ENCODE data around the gene LRRFIP2. TPM values are rescaled to one million over a fixed set of nuclear protein-coding genes. Genes with fewer than 3 reads are reported as not detected.

Gene LRRFIP2
- total RNA-seq, 2 donors from 2014 or later = 32.6 to 34.6 TPM

DNA sequence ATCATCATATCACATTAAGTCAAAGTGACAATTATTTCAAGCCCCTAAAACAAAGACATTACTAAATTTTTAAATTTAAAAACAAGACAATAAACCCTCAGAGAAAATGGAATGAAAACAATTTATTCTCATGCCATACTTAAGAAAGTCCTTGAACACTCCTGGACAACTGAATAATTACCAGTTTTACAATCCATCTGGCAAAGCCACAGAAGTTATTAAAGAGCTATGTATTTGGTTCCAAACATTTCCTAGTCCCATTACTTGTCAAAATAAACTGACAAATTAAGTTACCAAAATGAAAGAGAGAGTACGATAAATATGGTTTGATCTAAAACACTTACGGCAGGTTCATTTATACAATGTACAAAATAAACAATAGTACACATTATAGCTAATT, 63.2 kb downstream of the LRRFIP2 start:
- TF ChIP-seq, protein P1, sequence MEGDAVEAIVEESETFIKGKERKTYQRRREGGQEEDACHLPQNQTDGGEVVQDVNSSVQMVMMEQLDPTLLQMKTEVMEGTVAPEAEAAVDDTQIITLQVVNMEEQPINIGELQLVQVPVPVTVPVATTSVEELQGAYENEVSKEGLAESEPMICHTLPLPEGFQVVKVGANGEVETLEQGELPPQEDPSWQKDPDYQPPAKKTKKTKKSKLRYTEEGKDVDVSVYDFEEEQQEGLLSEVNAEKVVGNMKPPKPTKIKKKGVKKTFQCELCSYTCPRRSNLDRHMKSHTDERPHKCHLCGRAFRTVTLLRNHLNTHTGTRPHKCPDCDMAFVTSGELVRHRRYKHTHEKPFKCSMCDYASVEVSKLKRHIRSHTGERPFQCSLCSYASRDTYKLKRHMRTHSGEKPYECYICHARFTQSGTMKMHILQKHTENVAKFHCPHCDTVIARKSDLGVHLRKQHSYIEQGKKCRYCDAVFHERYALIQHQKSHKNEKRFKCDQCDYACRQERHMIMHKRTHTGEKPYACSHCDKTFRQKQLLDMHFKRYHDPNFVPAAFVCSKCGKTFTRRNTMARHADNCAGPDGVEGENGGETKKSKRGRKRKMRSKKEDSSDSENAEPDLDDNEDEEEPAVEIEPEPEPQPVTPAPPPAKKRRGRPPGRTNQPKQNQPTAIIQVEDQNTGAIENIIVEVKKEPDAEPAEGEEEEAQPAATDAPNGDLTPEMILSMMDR (conservative IDR thresholded peaks at IDR 0.05) = no peak
- H3K36me3 ChIP-seq (ENCODE audit: control insufficient read depth, insufficient read depth, low read length) = peaks cover 4% of the 10 kb centered on the region
- Mint-ChIP-seq H3K27me3 (ENCODE audit: insufficient read depth) (no peaks in the 10 kb centered on the region), H3K9me3 (no peaks in the 10 kb centered on the region), H3K4me3 (no peak overlapping the region), H3K27ac (no peak overlapping the region), H3K4me1 (no peaks in the 10 kb centered on the region), H3K36me3 (ENCODE audit: low read depth) (peaks cover 6% of the 10 kb centered on the region)
- no CpG with 5 or more reads among the region's 2 CpGs for WGBS, 2 experiments (ENCODE audit: insufficient coverage in 1 of 2, insufficient read length in 1 of 2)
- H3K9ac ChIP-seq (ENCODE audit: extremely low read depth, low read length, poor library complexity, severe bottlenecking) = no peak overlapping the region
- no peak for DNase-seq
- H3K27ac ChIP-seq (ENCODE audit: low read depth, low read length) = no peak overlapping the region
- H3K9me3 ChIP-seq (ENCODE audit: control insufficient read depth, low read length) = no peaks in the 10 kb centered on the region
- H3K4me3 ChIP-seq (ENCODE audit: low read length) = no peak overlapping the region
- H3K4me1 ChIP-seq (ENCODE audit: control insufficient read depth, insufficient read depth, low read length) = no peaks in the 10 kb centered on the region
- no peaks in the 10 kb centered on the region for H3K27me3 ChIP-seq (ENCODE audit: control insufficient read depth, insufficient read depth, low read length, poor library complexity, severe bottlenecking)

DNA sequence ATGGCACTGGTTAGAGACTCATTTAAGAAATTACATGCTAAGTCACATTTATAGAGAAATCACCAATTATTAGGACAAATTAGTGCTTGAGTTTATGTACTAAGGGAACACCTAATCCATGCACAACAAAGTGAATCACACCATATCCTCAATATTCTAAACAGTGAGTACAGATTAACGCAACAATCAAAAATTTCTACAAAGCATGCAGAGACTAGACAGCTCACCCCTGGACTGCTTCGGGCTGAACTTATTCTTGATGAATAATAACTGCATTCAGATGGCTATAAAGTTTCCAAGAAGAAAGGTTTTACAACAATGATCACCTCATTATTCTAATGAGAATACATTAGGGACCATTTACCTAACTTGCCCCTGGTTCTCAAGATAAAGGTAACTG, 66.5 kb downstream of the LRRFIP2 start:
- H3K27me3 ChIP-seq (ENCODE audit: control insufficient read depth, insufficient read depth, low read length, poor library complexity, severe bottlenecking) = no peaks in the 10 kb centered on the region
- H3K27ac Mint-ChIP-seq = no peak overlapping the region
- no peak overlapping the region for H3K4me3 Mint-ChIP-seq
- no peaks in the 10 kb centered on the region for H3K27me3 Mint-ChIP-seq (ENCODE audit: insufficient read depth)
- TF ChIP-seq, protein P1 (conservative IDR thresholded peaks at IDR 0.05) = no peak
- H3K36me3 ChIP-seq (ENCODE audit: control insufficient read depth, insufficient read depth, low read length) = no peaks in the 10 kb centered on the region
- peaks cover 3% of the 10 kb centered on the region for H3K36me3 Mint-ChIP-seq (ENCODE audit: low read depth)
- WGBS, 2 experiments (ENCODE audit: insufficient coverage in 1 of 2, insufficient read length in 1 of 2) = 90 to 100% methylated on average over 1 to 2 of the region's 2 CpGs
- H3K4me1 ChIP-seq (ENCODE audit: control insufficient read depth, insufficient read depth, low read length) = no peaks in the 10 kb centered on the region
- no peaks in the 10 kb centered on the region for H3K9me3 ChIP-seq (ENCODE audit: control insufficient read depth, low read length)
- no peak overlapping the region for H3K27ac ChIP-seq (ENCODE audit: low read depth, low read length)
- no peak overlapping the region for H3K4me3 ChIP-seq (ENCODE audit: low read length)
- no peaks in the 10 kb centered on the region for H3K9me3 Mint-ChIP-seq
- peaks cover 4% of the 10 kb centered on the region for H3K4me1 Mint-ChIP-seq
- DNase-seq = no peak
- no peak overlapping the region for H3K9ac ChIP-seq (ENCODE audit: extremely low read depth, low read length, poor library complexity, severe bottlenecking)

- no peaks in the 10 kb centered on the region for H3K4me1 ChIP-seq (ENCODE audit: control insufficient read depth, insufficient read depth, low read length)
These were observed 71.1 kb downstream of the LRRFIP2 start for GRCh38 chr3:37103103-37103808.

More at GRCh38 chr3:37103103-37103808, 71.1 kb downstream of the LRRFIP2 start:
- no peaks in the 10 kb centered on the region for H3K9me3 ChIP-seq (ENCODE audit: control insufficient read depth, low read length)
- DNase-seq = no peak
- Mint-ChIP-seq H3K36me3 (ENCODE audit: low read depth) (peaks cover 3% of the 10 kb centered on the region), H3K9me3 (no peaks in the 10 kb centered on the region), H3K27me3 (ENCODE audit: insufficient read depth) (no peaks in the 10 kb centered on the region), H3K4me3 (no peak overlapping the region), H3K4me1 (peaks cover 4% of the 10 kb centered on the region), H3K27ac (peak overlapping the region; percentile 33)
- no peak overlapping the region for H3K4me3 ChIP-seq (ENCODE audit: low read length)
- TF ChIP-seq, protein P1 (conservative IDR thresholded peaks at IDR 0.05) = no peak
- H3K9ac ChIP-seq (ENCODE audit: extremely low read depth, low read length, poor library complexity, severe bottlenecking) = no peak overlapping the region
- H3K36me3 ChIP-seq (ENCODE audit: control insufficient read depth, insufficient read depth, low read length) = no peaks in the 10 kb centered on the region
- H3K27ac ChIP-seq (ENCODE audit: low read depth, low read length) = no peak overlapping the region
- 94 to 100% methylated on average over 2 of the region's 2 CpGs for WGBS, 2 experiments (ENCODE audit: insufficient coverage in 1 of 2, insufficient read length in 1 of 2)
- H3K27me3 ChIP-seq (ENCODE audit: control insufficient read depth, insufficient read depth, low read length, poor library complexity, severe bottlenecking) = no peaks in the 10 kb centered on the region

Measured in endodermal cell (in vitro differentiated cells).